GM23338 (cell line): ENCODE results near the gene PQBP1. TPM values are rescaled to one million over a fixed set of nuclear protein-coding genes. Genes with fewer than 3 reads are reported as not detected.

Source experiments
- ATAC-seq: fragments of 200-7000 bp; cut with Tn5 transposase; 3 replicates; pipeline ENCODE4 v1.9.1; 2020
- DNase-seq: peaks from one replicate; pipeline ENCODE4 v3.0.0-alpha.2; 2015; ENCODE audit warnings: low spot score
- H2AFZ ChIP-seq: fragments of 200-600 bp; sonication (generic); 2 replicates; pipeline ENCODE4 v1.8.0; 2016; ENCODE audit warnings: antibody characterized with exemption, mild to moderate bottlenecking, moderate library complexity
- H3F3A ChIP-seq: fragments of 200-600 bp; sonication (generic); replicated peaks from 2 replicates; pipeline ENCODE4 v1.8.0; 2017; ENCODE audit warnings: antibody characterized with exemption, mixed run types, low read depth
- H3K27ac ChIP-seq: fragments of 200-600 bp; sonication (generic); 2 replicates; pipeline ENCODE4 v1.6.1; 2016; ENCODE audit warnings: low read depth
- H3K27me3 ChIP-seq: fragments of 200-600 bp; sonication (generic); 2 replicates; pipeline ENCODE4 v1.8.0; 2016; ENCODE audit warnings: mild to moderate bottlenecking, mixed run types, moderate library complexity; ENCODE audit not compliant: insufficient read depth
- H3K36me3 ChIP-seq: fragments of 200-600 bp; sonication (generic); 2 replicates; pipeline ENCODE4 v1.8.0; 2016; ENCODE audit warnings: mild to moderate bottlenecking; ENCODE audit not compliant: insufficient read depth
- H3K4me1 ChIP-seq: fragments of 200-600 bp; sonication (generic); 2 replicates; pipeline ENCODE4 v1.8.0; 2016; ENCODE audit warnings: mild to moderate bottlenecking, moderate library complexity; ENCODE audit not compliant: insufficient read depth
- H3K4me2 ChIP-seq: fragments of 200-600 bp; sonication (generic); 2 replicates; pipeline ENCODE4 v1.7.1; 2017; ENCODE audit warnings: mixed run types
- H3K4me3 ChIP-seq: fragments of 200-600 bp; sonication (generic); 2 replicates; pipeline ENCODE4 v1.6.1; 2016; ENCODE audit warnings: mixed run types
- H3K79me2 ChIP-seq: fragments of 200-600 bp; sonication (generic); replicated peaks from 2 replicates; pipeline ENCODE4 v1.8.0; 2017; ENCODE audit warnings: mild to moderate bottlenecking; ENCODE audit not compliant: insufficient read depth
- H3K9me2 ChIP-seq: fragments of 200-600 bp; sonication (generic); 2 replicates; pipeline ENCODE4 v1.8.0; 2017; ENCODE audit not compliant: insufficient read depth
- H4K20me1 ChIP-seq: fragments of 200-600 bp; sonication (generic); replicated peaks from 2 replicates; pipeline ENCODE4 v1.8.0; 2017; ENCODE audit warnings: mild to moderate bottlenecking; ENCODE audit not compliant: insufficient read depth
- H3K27ac Mint-ChIP-seq: 2 replicates; pipeline ENCODE4 v1.8.0; 2020; ENCODE audit warnings: inconsistent platforms, mild to moderate bottlenecking, moderate library complexity, mixed read lengths
- H3K27me3 Mint-ChIP-seq: 3 replicates; pipeline ENCODE4 v1.8.0; 2022; ENCODE audit warnings: low read depth, mild to moderate bottlenecking, moderate library complexity, mixed read lengths, inconsistent platforms; ENCODE audit not compliant: insufficient read depth, poor library complexity
- H3K36me3 Mint-ChIP-seq: 3 replicates; pipeline ENCODE4 v1.8.0; 2021; ENCODE audit warnings: low read depth, mild to moderate bottlenecking, inconsistent platforms, moderate library complexity, mixed read lengths
- H3K4me1 Mint-ChIP-seq: 3 replicates; pipeline ENCODE4 v1.8.0; 2020; ENCODE audit warnings: mild to moderate bottlenecking, inconsistent platforms, mixed read lengths
- H3K4me3 Mint-ChIP-seq: 3 replicates; pipeline ENCODE4 v1.8.0; 2021; ENCODE audit warnings: moderate library complexity, mild to moderate bottlenecking, inconsistent platforms, mixed read lengths
- H3K9me3 Mint-ChIP-seq: 3 replicates; pipeline ENCODE4 v1.8.0; 2020; ENCODE audit warnings: moderate library complexity, mild to moderate bottlenecking, inconsistent platforms, mixed read lengths
- JUNB ChIP-seq: IDR thresholded peaks from one replicate; pipeline ENCODE4 v1.6.1; 2016; ENCODE audit warnings: antibody characterized with exemption; ENCODE audit not compliant: unreplicated experiment
- POLR2AphosphoS5 ChIP-seq: IDR thresholded peaks from 2 replicates; pipeline ENCODE4 v1.6.1; 2016; ENCODE audit warnings: antibody characterized with exemption, low read depth
- STAT1 ChIP-seq: IDR thresholded peaks from one replicate; pipeline ENCODE4 v1.6.1; 2016; ENCODE audit warnings: antibody characterized with exemption; ENCODE audit not compliant: unreplicated experiment
- polyA plus RNA-seq: library from polyadenylated mRNA; unstranded; fragments of >200 nt; fragmentation: Nextera tagmentation; extraction: Ambion mirVana; gene quantifications from 2 replicates; pipeline ENCODE4 v1.2.1, GENCODE V29; 2016
- total RNA-seq: library from RNA; depleted of rRNA; stranded (reverse); fragments of >200 nt; shearing (Covaris generic); gene quantifications from 2 replicates; pipeline ENCODE4 v1.2.3, GENCODE V29; 2014
- TF ChIP-seq, protein P1 (sequence below): IDR thresholded peaks from one replicate; pipeline ENCODE4 v1.6.1; 2018; ENCODE audit warnings: antibody characterized with exemption; ENCODE audit not compliant: unreplicated experiment
- TF ChIP-seq, protein P2 (sequence below), 2 experiments: fragments of 200-600 bp in 1 of 2; sonication (generic) in 1 of 2; conservative IDR thresholded peaks; 2 replicates each; pipeline versions ENCODE4 v1.5.1 to v1.6.1; 2016 to 2017; ENCODE audit warnings: antibody characterized with exemption in 2 of 2, low read depth in 2 of 2, mild to moderate bottlenecking in 2 of 2, moderate library complexity in 1 of 2

Gene PQBP1
- total and polyA plus RNA-seq, 2 experiments from 2014 or later: 63.4 to 130 TPM

DNA sequence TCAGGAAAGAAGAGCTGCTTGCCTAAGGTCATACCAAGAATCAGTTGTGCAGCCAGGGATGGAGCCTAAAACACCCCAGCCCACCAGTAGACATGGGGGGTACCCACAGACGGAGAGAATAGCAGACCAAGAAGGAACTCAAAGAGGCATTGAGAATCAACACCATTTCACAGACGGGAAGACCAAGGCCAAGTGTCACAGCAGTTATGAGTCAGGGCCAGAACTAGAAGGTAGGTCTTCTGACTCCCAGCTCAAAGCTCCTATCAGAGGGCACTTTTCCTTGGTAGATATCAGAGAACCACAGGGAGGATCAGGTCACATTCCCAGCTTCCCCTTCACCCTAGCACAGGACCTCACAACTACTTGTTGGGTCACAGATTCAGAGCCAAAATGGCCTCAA is 45.2 kb downstream of the PQBP1 start (continued):
- TF ChIP-seq, protein P1, sequence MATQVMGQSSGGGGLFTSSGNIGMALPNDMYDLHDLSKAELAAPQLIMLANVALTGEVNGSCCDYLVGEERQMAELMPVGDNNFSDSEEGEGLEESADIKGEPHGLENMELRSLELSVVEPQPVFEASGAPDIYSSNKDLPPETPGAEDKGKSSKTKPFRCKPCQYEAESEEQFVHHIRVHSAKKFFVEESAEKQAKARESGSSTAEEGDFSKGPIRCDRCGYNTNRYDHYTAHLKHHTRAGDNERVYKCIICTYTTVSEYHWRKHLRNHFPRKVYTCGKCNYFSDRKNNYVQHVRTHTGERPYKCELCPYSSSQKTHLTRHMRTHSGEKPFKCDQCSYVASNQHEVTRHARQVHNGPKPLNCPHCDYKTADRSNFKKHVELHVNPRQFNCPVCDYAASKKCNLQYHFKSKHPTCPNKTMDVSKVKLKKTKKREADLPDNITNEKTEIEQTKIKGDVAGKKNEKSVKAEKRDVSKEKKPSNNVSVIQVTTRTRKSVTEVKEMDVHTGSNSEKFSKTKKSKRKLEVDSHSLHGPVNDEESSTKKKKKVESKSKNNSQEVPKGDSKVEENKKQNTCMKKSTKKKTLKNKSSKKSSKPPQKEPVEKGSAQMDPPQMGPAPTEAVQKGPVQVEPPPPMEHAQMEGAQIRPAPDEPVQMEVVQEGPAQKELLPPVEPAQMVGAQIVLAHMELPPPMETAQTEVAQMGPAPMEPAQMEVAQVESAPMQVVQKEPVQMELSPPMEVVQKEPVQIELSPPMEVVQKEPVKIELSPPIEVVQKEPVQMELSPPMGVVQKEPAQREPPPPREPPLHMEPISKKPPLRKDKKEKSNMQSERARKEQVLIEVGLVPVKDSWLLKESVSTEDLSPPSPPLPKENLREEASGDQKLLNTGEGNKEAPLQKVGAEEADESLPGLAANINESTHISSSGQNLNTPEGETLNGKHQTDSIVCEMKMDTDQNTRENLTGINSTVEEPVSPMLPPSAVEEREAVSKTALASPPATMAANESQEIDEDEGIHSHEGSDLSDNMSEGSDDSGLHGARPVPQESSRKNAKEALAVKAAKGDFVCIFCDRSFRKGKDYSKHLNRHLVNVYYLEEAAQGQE: no peak
- TF ChIP-seq POLR2AphosphoS5 (no peak), STAT1 (no peak), JUNB (no peak)
- TF ChIP-seq, protein P2, sequence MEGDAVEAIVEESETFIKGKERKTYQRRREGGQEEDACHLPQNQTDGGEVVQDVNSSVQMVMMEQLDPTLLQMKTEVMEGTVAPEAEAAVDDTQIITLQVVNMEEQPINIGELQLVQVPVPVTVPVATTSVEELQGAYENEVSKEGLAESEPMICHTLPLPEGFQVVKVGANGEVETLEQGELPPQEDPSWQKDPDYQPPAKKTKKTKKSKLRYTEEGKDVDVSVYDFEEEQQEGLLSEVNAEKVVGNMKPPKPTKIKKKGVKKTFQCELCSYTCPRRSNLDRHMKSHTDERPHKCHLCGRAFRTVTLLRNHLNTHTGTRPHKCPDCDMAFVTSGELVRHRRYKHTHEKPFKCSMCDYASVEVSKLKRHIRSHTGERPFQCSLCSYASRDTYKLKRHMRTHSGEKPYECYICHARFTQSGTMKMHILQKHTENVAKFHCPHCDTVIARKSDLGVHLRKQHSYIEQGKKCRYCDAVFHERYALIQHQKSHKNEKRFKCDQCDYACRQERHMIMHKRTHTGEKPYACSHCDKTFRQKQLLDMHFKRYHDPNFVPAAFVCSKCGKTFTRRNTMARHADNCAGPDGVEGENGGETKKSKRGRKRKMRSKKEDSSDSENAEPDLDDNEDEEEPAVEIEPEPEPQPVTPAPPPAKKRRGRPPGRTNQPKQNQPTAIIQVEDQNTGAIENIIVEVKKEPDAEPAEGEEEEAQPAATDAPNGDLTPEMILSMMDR (conservative IDR thresholded peaks at IDR 0.05; ENCODE audit: low read depth in 2 of 2): no peak

- ATAC-seq (peak; percentile 96), DNase-seq (peak; percentile 82)
- peaks cover 38% of the 10 kb centered on the region for H3K79me2 ChIP-seq
- no peaks in the 10 kb centered on the region for H3K4me1 ChIP-seq
- peaks cover 26% of the 10 kb centered on the region for H3K36me3 Mint-ChIP-seq
- no peaks in the 10 kb centered on the region; the same call in 2 of the 3 replicates for H3K9me3 Mint-ChIP-seq
- H2AFZ ChIP-seq: no peak overlapping the region
- H3K4me1 Mint-ChIP-seq: peaks cover 19% of the 10 kb centered on the region
- no peaks in the 10 kb centered on the region for H3F3A ChIP-seq
- H3K27me3 ChIP-seq: no peaks in the 10 kb centered on the region
- H3K4me3 Mint-ChIP-seq: no peak overlapping the region
- H4K20me1 ChIP-seq: no peaks in the 10 kb centered on the region; the same call in 1 of the 2 replicates
- no peak overlapping the region for H3K4me3 ChIP-seq
- no peak overlapping the region for H3K27ac ChIP-seq
- peaks cover 4% of the 10 kb centered on the region for H3K27me3 Mint-ChIP-seq
- H3K4me2 ChIP-seq: no peak overlapping the region
- no peaks in the 10 kb centered on the region for H3K36me3 ChIP-seq
- no peaks in the 10 kb centered on the region for H3K9me2 ChIP-seq
- H3K27ac Mint-ChIP-seq: peak overlapping the region; percentile 48; the same call in 1 of the 2 replicates
- TF ChIP-seq, protein P2 (conservative IDR thresholded peaks at IDR 0.05; ENCODE audit: low read depth in 2 of 2): peak; percentile 78 to 79
- TF ChIP-seq STAT1: no peak
Observed at GRCh38 chrX:48945517-48946348, 48.0 kb downstream of the PQBP1 start.
